D341Med (cell line): ENCODE results near the gene TMCC2.
"Not testable (repeated sequence)": the region's sequence is repeated elsewhere in the genome, so short reads cannot be mapped to it uniquely, and the experiment has no call there.

Source experiments
- DNase-seq: peaks from one replicate; pipeline ENCODE4 v3.0.0; 2012; ENCODE audit warnings: low spot score

The TMCC2 gene, protein sequence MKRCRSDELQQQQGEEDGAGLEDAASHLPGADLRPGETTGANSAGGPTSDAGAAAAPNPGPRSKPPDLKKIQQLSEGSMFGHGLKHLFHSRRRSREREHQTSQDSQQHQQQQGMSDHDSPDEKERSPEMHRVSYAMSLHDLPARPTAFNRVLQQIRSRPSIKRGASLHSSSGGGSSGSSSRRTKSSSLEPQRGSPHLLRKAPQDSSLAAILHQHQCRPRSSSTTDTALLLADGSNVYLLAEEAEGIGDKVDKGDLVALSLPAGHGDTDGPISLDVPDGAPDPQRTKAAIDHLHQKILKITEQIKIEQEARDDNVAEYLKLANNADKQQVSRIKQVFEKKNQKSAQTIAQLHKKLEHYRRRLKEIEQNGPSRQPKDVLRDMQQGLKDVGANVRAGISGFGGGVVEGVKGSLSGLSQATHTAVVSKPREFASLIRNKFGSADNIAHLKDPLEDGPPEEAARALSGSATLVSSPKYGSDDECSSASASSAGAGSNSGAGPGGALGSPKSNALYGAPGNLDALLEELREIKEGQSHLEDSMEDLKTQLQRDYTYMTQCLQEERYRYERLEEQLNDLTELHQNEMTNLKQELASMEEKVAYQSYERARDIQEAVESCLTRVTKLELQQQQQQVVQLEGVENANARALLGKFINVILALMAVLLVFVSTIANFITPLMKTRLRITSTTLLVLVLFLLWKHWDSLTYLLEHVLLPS

DNA sequence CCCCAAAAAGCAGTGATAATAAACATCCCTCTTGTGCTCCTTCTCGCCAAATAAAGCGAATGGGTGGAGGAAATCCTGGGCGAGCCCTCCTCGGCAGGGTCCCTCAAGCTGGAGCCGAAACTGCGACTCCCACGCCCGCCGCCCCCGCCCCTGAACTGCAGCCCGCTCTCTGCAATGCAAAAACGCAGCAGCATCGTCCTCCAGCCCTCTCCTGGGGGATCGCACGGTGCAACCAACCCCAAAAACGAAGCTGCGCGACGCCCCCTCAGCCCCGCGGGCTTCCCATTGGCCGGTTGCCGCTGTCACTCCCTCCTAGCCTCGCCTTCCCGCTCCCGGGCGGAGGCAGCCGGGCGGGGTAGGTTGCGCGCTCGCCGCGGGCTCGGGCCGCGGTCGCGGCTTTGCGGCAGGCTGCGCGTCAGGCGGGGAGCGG lies at the start of gene TMCC2:
Gene TMCC2, plus strand, starts transcription at position 363 of the 430 bp plus-strand sequence. CDS start 619 bp downstream, outside the sequence.
- DNase-seq, result peak; percentile 100

DNA sequence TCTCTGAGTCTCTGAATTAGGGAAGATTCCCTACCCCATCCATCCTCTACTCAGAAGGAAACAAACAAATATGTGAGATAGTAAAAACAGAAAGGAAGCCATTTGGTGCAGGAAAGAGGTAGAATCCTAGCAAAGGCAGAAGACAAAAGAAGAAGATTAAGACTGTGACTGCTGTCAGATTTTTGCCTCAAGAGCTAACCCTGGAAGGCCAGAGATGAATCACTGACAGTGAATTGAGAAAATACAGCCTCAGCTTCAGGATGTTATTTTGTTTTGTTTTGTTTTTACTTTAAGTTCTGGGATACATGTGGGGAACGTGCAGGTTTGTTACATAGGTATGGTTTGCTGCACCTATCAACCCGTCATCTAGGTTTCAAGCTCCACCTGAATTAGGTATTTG lies 47.9 kb upstream of the TMCC2 start:
- no peak for DNase-seq

DNA sequence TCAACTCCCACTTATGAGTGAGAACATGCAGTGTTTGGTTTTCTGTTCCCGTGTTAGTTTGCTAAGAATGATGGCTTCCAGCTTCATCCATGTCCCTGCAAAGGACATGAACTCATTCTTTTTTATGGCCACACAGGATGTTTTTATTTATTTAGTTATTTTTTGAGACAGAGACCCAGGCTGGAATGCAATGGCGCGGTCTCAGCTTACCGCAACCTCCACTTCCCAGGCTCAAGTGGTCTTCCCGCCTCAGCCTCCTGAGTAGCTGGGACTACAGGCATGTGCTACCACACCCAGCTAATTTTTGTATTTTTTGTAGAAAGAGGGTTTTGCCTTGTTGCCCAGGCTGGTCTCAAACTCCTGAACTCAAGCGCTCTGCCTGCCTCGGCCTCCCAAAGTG lies 47.4 kb upstream of the TMCC2 start:
- not testable (repeated sequence) for DNase-seq

DNA sequence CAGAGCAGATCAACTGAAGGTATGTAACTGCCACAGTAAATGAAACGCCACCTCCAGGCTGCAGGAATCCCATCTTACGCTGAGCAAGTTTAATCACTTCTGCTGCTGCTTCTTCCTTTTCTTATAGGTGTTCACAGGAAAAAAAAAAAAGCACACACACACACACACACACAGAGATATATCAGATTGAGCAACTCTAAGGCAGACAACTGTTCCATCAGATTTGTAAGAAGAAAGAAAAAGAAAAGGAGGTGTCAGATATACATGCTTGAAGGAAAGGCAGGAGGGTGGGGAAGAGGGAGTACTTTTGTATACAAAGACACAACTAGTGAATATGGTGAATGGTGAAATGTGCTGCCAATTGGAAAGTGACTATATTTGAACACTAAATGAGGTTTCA lies 44.8 kb upstream of the TMCC2 start:
- no peak for DNase-seq

DNA sequence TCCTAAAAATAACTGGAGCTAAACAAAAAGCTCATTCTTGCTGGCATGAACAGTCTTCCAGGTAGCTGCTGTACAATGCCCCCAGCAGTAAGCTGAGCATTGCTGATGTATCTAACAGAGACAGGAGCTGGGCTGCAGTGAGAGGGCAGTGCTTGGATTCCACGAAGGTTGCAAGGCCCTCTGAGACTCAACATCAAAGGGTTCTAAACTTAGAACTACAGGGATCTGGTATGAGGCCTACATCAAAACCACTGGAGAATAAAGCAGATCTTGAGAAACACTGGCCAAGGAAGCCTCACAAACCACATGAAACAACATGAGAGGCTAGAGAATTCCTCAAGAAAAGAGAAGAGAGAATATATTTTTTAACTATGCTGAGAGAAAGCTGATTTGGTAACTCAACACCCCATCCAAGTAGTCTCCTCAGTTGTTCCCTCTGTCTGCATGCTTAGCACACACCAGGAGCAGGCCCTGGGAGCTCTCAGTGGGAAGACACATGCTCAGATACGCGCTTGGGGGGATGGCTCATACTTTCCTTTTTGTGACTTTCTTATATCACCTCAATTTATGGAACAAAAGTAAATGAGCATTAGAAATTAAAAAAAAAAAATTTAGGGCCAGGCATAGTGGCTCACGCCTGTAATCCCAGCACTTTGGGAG lies 43.9 kb upstream of the TMCC2 start:
- DNase-seq, result no peak

DNA sequence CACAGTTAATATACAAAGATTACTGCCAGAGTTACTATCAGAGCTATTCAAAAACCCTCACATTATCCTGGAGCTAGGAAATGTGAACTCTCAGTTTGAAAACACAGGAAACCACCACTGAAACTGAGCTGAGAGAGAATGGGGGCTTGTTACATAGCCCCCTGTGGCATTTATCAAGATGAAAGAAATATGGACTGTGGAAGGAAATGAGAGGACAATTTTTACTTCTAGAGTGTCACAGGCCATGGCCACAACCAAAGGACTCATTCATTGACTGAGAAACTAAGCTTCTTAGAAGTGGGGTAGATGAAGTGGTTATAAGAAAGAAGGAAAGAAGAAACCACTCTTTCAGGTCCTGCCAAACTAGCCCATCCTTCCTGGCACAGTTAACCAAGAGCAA lies 41.6 kb upstream of the TMCC2 start:
- no peak for DNase-seq

DNA sequence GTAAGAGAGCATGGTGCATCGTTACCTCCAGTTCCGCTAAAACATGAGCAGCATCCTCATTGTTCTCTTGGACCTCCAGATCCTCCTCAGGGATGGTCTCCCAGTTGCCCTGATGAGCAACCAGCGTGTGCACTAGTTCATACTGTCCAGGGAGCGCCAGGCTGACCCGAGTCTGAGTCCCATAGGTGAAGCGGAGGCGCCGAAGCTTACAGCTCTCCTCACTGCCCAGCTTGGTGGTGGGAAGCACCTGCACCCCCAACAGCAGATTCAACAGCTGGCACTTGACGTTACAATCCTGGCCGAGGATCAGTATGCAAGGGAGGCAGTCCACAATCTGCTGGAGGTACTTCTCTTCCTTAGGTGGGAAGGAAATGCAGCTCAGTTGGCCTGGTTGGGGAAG lies 40.3 kb upstream of the TMCC2 start:
- no peak for DNase-seq

DNA sequence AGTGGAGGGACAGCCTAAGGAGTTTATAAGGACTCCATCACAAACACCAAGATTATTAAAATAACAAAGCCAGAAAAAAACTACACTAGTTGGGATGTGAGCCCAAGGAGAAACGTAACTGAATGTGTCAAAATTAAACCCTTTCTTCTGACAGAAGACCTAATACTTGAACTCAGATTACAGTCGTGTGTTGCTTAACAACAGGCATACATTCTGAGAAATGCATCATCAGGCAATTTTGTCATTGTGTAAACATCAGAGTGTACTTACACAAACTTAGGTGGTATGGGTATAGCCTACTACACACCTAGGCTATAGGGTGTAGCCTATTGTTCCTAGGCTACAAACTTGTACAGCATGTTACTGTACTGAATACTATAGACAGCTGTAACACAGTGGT lies 39.6 kb upstream of the TMCC2 start:
- DNase-seq, result no peak

DNA sequence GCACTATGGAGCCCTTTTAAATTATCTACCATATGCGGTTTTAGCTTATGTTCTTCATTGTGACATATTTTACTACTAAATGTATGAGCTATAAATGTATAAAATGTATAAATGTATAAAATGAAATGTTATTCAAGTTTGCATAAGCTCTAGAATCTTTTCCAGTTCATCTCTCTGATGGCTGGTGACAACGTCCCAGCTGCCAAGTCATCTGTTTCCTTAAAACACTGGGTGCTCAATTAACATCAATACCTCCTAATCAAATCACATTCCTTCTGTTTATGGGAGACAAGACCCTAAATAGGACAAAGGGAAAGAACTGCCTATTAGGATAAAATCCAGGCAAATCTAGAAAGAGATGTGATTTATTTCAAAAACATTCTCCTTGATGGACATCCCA lies 39.1 kb upstream of the TMCC2 start:
- DNase-seq, result no peak

DNA sequence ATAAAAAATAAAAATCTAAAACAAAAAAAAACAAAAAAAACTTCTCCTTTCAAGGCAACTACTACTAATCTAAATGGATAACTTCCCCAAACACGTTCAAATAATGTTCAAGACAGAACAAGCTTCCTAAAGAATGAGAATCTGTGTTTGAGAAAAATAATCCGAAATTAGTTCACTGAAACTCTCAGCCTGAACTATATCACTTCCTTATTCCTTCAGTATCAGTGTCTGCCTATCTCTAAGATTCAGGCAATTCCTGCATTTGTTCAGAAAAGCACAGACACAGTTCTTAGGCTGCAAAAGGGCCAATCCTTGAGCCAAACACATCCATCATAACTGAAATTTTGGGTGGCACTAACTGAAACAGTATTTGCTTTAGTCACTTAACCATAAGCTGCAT lies 38.6 kb upstream of the TMCC2 start:
- no peak for DNase-seq

DNA sequence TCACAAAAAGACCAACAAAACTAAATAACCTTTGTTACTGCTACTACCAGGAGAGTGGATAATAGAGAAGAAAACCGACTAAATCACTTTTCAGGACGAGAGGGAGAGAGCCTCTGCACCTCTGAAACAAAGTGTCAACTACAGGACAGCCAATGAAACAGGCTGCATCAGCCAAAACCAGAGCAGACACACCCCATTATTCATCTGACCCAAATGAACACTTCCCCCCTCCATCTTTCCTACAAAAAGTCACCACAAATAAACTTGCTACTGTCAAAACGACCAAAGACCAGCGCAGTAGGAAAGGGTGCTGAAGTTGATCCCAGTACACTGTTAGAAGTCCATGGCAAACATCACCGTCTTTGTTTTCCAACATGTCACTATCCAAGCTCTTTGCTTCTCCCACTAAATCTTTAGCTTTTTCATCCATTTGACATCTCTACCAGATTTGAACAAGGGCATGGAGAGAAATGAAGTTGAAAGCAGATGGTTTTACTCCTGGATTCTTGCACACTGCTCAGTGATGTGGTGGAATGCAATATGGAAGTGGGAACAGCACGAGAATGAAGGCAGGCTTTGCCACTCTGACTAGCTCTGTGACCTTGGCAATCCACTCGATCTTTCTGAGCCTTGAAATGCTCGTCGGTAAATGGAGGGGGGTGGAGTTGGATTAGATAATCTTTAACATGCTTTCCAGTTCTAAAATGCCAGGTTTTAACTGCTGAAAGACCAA lies 36.7 kb upstream of the TMCC2 start:
- DNase-seq, result peak; percentile 47

DNA sequence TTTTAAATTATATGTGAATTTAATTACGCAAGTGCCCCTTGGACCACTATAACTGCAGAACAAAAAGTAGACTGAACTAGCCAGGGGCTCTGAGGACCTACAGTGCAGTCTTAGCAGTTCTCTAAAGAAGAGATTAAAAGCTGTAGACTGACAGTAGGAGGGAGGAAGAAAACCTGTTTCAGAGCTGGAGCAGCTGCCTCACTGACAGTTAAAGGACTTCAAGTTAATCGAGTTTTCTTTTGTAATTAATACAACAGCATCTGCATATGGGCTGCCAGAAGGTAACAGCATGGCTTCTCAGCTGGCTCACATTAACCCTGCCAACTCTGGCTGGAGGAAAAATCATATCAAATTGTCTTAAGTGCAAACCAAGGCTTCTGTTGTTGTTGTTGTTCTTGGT lies 36.1 kb upstream of the TMCC2 start:
- peak; percentile 77 for DNase-seq

DNA sequence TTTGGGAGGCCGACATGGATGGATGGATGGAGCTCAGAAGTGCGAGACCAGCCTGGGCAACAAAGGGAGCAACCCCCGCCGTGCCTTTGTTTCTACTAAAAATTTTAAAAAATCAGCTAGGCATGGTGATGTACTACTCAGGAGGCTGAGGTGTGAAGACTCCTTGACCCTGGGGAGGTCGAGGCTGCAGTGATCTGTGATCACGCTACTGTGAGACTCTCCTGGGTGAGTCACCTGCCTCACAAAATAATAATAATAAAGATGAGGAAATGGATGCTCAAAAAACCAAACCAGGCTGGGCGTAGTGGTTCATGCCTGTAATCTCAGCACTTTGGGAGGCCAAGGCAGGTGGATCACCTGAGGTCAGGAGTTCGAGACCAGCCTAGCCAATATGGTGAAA lies 35.5 kb upstream of the TMCC2 start:
- DNase-seq, result no peak

DNA sequence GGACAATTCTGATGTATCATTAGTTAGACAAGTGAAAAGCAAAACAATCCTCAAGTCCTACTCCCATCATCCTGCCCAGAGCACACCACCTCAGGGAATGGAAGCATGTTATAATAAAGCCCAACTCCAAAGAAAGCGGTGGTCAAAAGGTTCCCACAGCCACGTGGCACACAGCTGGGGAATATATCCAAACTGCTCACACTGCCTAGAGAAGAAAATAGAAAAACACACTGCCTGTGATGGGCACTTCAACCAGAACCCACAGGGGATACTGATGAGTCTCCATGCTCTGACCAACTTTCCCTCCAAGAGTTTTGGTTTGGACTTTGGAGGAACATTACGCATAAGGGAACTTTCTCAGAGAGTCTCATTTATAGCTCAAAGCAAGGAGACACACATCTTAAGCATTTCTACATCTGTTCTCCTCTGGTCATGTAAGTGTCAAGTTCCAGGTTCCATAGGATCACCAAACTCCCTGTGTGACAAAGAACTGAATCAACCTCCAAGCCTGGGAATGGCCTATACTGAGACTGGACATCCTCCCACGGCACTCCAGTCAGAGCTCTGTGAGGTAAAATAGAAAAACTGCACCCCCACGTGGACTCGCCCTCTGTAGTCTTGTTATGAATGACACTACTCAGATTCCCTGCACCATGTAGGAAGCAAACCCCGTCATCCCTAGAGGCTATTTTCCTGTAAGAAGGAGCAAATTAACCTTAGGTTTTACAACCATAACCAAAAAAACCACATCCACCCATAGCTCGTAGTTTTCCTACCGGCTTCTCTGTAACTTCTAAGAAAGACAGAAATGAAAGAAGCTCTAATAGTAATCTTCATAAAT lies 28.4 kb upstream of the TMCC2 start:
- no peak for DNase-seq

DNA sequence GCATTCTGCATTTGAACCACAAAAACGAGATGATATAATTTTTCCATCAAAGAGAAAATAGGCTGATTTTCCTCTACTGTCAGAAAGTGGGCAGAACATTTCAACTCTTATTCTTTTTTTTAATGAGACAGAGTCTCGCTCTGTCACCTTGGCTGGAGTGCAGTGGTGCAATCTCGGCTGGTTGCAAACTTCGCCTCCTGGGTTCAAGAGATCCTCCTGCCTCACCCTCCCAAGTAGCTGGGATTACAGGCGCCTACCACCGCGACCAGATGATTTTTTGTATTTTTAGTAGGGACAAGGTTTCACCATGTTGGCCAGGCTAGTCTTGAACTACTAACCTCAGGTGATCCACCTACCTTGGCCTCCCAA lies 27.8 kb upstream of the TMCC2 start:
- no peak for DNase-seq

DNA sequence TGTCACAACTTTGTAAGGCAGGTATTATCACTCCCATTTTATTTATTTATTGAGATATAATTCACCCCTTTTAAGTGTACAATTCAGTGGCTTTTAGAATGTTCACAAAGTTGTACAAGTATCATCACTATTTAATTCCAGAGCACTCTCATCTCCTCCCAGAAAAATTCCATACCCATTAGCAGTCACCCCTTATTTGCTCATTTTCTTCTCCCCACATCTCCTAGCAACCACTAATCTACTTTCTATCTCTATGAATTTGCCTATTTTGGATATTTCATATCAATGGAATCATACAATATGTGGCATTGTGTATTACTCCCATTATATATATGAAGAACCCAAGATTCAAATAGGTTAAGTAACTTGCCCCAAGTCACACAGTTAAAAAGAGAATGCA lies 23.2 kb upstream of the TMCC2 start:
- DNase-seq, result no peak

DNA sequence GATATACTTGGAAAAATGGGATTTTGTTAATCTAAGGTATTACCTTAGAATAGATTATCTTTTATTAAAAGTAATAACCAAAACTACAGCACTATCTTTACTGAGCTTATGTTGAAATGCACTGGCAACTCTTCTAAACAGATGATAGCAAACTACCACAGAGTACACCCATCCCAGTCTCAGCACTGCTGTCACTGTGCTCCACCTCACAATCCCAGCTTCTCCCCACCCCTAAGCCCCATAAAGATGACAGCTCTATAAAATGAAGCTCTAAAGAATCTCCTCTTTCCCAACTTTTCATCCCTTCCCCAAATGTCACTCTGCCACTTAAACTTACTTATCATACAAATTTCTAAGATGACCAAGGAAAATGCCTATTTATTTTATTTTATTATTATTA lies 22.7 kb upstream of the TMCC2 start:
- no peak for DNase-seq

DNA sequence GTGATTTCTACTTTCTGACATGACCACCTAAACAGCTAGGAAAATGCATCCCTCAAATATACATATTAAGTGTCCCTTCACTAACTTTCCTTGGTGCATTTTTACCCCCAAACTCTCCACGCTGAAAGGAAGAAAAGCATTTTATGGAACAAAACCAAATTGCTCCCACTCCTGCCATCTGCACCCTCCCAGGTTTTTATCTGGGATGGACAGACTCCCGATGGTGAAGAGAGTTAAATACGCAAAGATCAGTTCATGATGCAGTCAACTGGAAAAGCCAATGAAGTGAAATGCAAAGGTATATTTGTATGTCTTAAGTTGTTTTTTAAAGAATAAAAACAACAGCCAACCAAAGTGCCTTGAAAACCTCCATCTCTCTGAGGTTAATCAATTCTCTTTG lies 18.9 kb upstream of the TMCC2 start:
- no peak for DNase-seq

DNA sequence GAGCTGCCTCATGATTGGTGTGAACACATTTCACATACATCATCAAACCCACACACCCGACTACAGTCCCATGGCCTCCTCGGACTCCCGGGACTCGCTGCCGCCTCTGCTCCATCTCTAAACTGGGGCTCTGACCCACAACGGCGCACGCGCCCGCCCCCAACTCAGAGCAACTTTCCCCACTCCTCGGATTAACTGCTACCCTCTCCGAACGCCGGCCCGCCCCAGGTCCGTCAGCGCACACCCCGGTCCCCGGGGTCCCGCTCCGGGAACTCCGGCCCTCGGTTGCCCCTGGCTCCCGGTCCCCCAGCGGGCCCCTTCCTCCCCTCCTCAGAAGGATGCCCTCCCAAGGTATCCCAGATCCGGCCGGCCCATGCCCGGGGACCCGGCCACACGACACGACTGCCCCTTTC lies 17.0 kb upstream of the TMCC2 start:
- no peak for DNase-seq

DNA sequence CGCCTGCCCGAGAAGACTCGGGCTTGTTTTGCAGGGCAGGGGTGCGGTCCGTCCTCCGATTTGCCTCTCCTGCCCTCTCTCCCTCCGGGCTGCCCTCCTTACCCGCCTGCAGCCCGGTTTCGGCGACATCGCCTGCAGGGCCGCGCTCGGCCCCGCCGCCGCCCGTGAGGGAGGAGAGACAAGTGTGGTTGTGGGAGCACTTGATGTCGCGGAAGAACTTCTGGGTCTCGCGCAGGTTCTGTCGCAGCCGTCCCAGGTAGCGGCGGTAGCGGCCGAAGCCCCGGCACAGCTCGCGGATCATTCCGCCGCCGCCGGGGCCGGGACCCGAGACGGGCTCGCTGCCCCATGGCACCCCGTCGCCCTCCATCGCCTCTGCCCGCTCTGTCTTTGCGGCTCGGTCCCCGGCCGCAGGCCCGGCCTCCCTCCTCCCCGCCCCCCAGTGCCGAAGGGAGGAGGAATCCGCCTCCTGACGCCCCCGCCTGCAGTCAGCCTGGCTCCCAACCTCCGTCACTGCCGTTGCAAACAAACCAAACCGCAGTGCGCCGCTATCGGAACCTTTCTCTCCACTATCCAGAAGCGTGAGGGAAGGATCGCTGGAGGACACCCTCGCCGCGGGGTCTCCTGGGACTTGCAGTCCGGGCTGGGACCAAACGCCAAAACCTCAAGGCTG lies 16.4 kb upstream of the TMCC2 start, which contains the start of gene DSTYK:
Gene DSTYK, minus strand, starts transcription at position 534 of the 670 bp plus-strand sequence. Its CDS starts 167 bp downstream, at position 367.
- peak; percentile 96 for DNase-seq
